ACC112 (cell line): ENCODE measurements around the gene MPP7.

Source experiments
- H2AFZ ChIP-seq: fragments of 200-600 bp; sonication (generic); one replicate; pipeline ENCODE4 v1.6.0; 2017; ENCODE audit warnings: antibody characterized with exemption, low read length; ENCODE audit not compliant: unreplicated experiment
- H3K27ac ChIP-seq: fragments of 200-600 bp; sonication (generic); 2 replicates; pipeline ENCODE4 v1.5.1; 2014; ENCODE audit warnings: low read depth, mild to moderate bottlenecking, antibody characterized with exemption, low read length, moderate library complexity
- H3K27me3 ChIP-seq: fragments of 200-600 bp; sonication (generic); 2 replicates; pipeline ENCODE4 v1.6.1; 2014; ENCODE audit warnings: mild to moderate bottlenecking, antibody characterized with exemption, low read length, moderate library complexity, mixed read lengths; ENCODE audit not compliant: insufficient read depth
- H3K36me3 ChIP-seq: fragments of 200-600 bp; sonication (generic); 2 replicates; pipeline ENCODE4 v1.6.1; 2016; ENCODE audit warnings: mild to moderate bottlenecking, antibody characterized with exemption, low read length, moderate library complexity, mixed read lengths; ENCODE audit not compliant: insufficient read depth
- H3K4me1 ChIP-seq: fragments of 200-600 bp; sonication (generic); one replicate; pipeline ENCODE4 v1.6.1; 2016; ENCODE audit warnings: low read length, mixed read lengths; ENCODE audit not compliant: insufficient read depth, unreplicated experiment, control insufficient read depth
- H3K4me3 ChIP-seq: fragments of 200-600 bp; sonication (generic); 2 replicates; pipeline ENCODE4 v1.5.1; 2014; ENCODE audit warnings: mild to moderate bottlenecking, low read depth, low read length
- H3K79me2 ChIP-seq: fragments of 200-600 bp; sonication (generic); one replicate; pipeline ENCODE4 v1.6.0; 2016; ENCODE audit warnings: low read length; ENCODE audit not compliant: control insufficient read depth, unreplicated experiment, insufficient read depth

Gene MPP7

GRCh38 chr10:28307267-28307666 is 4.4 kb upstream of the MPP7 start:
- Histone ChIP-seq H3K36me3 (no peaks in the 10 kb centered on the region), H3K27ac (no peak overlapping the region), H3K4me3 (no peak overlapping the region), H2AFZ (no peak overlapping the region), H3K4me1 (no peaks in the 10 kb centered on the region), H3K27me3 (peaks cover 85% of the 10 kb centered on the region), H3K79me2 (no peaks in the 10 kb centered on the region)

GRCh38 chr10:28305553-28305952 is 2.7 kb upstream of the MPP7 start:
- Histone ChIP-seq H2AFZ (no peak overlapping the region), H3K36me3 (no peaks in the 10 kb centered on the region), H3K4me3 (no peak overlapping the region), H3K79me2 (no peaks in the 10 kb centered on the region), H3K27ac (no peak overlapping the region), H3K27me3 (peaks cover 79% of the 10 kb centered on the region), H3K4me1 (no peaks in the 10 kb centered on the region)

GRCh38 chr10:28304032-28304571 is 1.2 kb upstream of the MPP7 start:
- H3K4me3 ChIP-seq = no peak overlapping the region
- H3K4me1 ChIP-seq = no peaks in the 10 kb centered on the region
- peaks cover 69% of the 10 kb centered on the region for H3K27me3 ChIP-seq
- H3K79me2 ChIP-seq = no peaks in the 10 kb centered on the region
- no peak overlapping the region for H3K27ac ChIP-seq
- H3K36me3 ChIP-seq = no peaks in the 10 kb centered on the region
- no peak overlapping the region for H2AFZ ChIP-seq

- Histone ChIP-seq H3K4me1 (no peaks in the 10 kb centered on the region), H3K27me3 (peaks cover 49% of the 10 kb centered on the region), H3K36me3 (no peaks in the 10 kb centered on the region), H2AFZ (no peak overlapping the region), H3K79me2 (no peaks in the 10 kb centered on the region), H3K27ac (no peak overlapping the region), H3K4me3 (peak overlapping the region; percentile 79)
Measured at GRCh38 chr10:28302012-28302637, 739 bp downstream of the MPP7 start.

- Histone ChIP-seq H3K27ac (no peak overlapping the region), H2AFZ (no peak overlapping the region), H3K4me3 (no peak overlapping the region), H3K4me1 (no peaks in the 10 kb centered on the region), H3K36me3 (no peaks in the 10 kb centered on the region), H3K27me3 (peaks cover 28% of the 10 kb centered on the region), H3K79me2 (no peaks in the 10 kb centered on the region)
Measured at GRCh38 chr10:28300027-28300426, 2.8 kb downstream of the MPP7 start.

- Histone ChIP-seq H3K27me3 (peaks cover 17% of the 10 kb centered on the region), H3K79me2 (no peaks in the 10 kb centered on the region), H2AFZ (no peak overlapping the region), H3K27ac (no peak overlapping the region), H3K36me3 (no peaks in the 10 kb centered on the region), H3K4me1 (no peaks in the 10 kb centered on the region), H3K4me3 (no peak overlapping the region)
Measured at GRCh38 chr10:28298951-28299350, 3.9 kb downstream of the MPP7 start.

GRCh38 chr10:28296023-28296422 is 6.8 kb downstream of the MPP7 start:
- H3K4me1 ChIP-seq = peaks cover 17% of the 10 kb centered on the region
- H2AFZ ChIP-seq = no peak overlapping the region
- no peak overlapping the region for H3K4me3 ChIP-seq
- peaks cover 2% of the 10 kb centered on the region; the same call in 1 of the 2 replicates for H3K27me3 ChIP-seq
- no peak overlapping the region for H3K27ac ChIP-seq
- no peaks in the 10 kb centered on the region for H3K79me2 ChIP-seq
- H3K36me3 ChIP-seq = no peaks in the 10 kb centered on the region

- Histone ChIP-seq H3K27ac (no peak overlapping the region), H2AFZ (no peak overlapping the region), H3K4me1 (peaks cover 18% of the 10 kb centered on the region), H3K79me2 (no peaks in the 10 kb centered on the region), H3K36me3 (no peaks in the 10 kb centered on the region), H3K4me3 (no peak overlapping the region), H3K27me3 (no peaks in the 10 kb centered on the region)
Measured at GRCh38 chr10:28295336-28295735, 7.5 kb downstream of the MPP7 start.

- no peaks in the 10 kb centered on the region for H3K79me2 ChIP-seq
- peaks cover 18% of the 10 kb centered on the region for H3K4me1 ChIP-seq
- H2AFZ ChIP-seq = no peak overlapping the region
- no peak overlapping the region for H3K4me3 ChIP-seq
- no peak overlapping the region for H3K27ac ChIP-seq
- H3K36me3 ChIP-seq = no peaks in the 10 kb centered on the region
- no peaks in the 10 kb centered on the region for H3K27me3 ChIP-seq
Measured at GRCh38 chr10:28294809-28295208, 8.1 kb downstream of the MPP7 start.

GRCh38 chr10:28294169-28294532 is 8.7 kb downstream of the MPP7 start:
- no peak overlapping the region for H3K4me3 ChIP-seq
- no peak overlapping the region for H3K27ac ChIP-seq
- no peaks in the 10 kb centered on the region for H3K79me2 ChIP-seq
- H3K27me3 ChIP-seq = no peaks in the 10 kb centered on the region
- H3K4me1 ChIP-seq = peaks cover 18% of the 10 kb centered on the region
- H2AFZ ChIP-seq = no peak overlapping the region
- H3K36me3 ChIP-seq = no peaks in the 10 kb centered on the region
